Cardiac fibroblast (primary cell): ENCODE measurements around the gene SGPL1.

Source experiments
- DNase-seq, 2 donors: peaks; one replicate each; pipeline versions ENCODE4 v3.0.0 to v3.0.0-alpha.2; 2010; ENCODE audit warnings: low read depth in 2 of 2
- H3K4me3 ChIP-seq, 2 donors: replicated peaks in 1 of 2; 1 replicate in 1 of 2; 2 replicates in 1 of 2; pipeline ENCODE4 v1.5.1; 2011; ENCODE audit warnings: low read depth in 2 of 2, low read length in 2 of 2, mild to moderate bottlenecking in 2 of 2, moderate library complexity in 1 of 2
- TF ChIP-seq, protein P1 (sequence below): IDR thresholded peaks from one replicate; pipeline ENCODE4 v1.5.1; 2011; ENCODE audit warnings: low read depth, mild to moderate bottlenecking, low read length, inconsistent platforms

Gene SGPL1

DNA sequence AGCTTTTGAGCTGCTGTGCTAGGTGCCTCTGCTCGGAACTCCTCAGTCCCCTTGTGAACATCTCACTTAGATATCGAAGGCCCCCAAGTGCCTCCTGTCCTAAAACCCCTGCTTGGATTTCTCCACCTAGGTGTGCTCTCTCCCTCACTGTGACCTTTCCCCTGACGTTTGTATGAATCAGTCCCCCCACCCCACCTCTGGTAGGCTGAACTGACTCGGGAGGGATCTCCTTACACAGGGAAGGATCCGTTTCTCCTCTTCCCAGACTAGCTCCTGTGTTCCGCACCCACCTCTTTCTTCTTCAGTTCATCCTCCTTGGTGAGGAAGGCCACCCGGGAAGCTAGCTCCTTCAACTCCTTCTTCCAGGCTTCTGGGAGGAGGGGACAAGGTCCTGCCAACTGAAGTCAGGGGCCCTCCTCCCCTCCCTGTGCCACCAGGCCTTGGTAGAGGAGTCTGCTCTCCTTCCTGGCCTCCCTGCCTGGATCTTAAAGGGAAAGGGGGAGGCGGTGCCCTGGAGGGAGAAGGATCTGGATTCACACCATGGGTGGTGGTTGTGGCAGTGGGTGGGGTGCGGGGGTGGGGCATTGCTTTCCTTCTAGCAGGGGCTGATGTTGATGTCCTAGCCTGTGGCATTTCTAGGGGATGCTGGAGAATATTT, 37.4 kb upstream of the SGPL1 start:
- TF ChIP-seq, protein P1, sequence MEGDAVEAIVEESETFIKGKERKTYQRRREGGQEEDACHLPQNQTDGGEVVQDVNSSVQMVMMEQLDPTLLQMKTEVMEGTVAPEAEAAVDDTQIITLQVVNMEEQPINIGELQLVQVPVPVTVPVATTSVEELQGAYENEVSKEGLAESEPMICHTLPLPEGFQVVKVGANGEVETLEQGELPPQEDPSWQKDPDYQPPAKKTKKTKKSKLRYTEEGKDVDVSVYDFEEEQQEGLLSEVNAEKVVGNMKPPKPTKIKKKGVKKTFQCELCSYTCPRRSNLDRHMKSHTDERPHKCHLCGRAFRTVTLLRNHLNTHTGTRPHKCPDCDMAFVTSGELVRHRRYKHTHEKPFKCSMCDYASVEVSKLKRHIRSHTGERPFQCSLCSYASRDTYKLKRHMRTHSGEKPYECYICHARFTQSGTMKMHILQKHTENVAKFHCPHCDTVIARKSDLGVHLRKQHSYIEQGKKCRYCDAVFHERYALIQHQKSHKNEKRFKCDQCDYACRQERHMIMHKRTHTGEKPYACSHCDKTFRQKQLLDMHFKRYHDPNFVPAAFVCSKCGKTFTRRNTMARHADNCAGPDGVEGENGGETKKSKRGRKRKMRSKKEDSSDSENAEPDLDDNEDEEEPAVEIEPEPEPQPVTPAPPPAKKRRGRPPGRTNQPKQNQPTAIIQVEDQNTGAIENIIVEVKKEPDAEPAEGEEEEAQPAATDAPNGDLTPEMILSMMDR, result no peak
- no peak overlapping the region for H3K4me3 ChIP-seq
- DNase-seq, result no peak

DNA sequence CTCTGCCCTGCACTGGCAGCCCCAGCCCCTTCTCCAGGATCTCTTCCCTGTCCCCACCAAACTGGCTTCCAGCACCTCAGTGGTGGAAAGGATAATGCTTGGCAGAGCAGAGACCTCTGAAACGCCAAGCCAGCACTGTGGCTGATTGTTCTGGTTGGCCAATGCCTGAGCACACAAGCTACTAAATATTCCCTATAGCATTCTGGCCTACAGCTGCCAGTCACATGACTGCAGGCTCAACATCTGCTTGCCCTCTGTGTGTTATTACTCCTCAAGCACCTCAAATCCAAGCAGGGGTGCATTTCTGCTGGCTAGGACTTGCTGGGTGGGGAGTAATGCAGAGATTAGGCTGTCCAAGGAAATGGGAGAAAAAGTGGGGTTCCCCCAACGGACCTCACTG, 36.7 kb upstream of the SGPL1 start:
- DNase-seq, result no peak
- H3K4me3 ChIP-seq, result no peak overlapping the region
- TF ChIP-seq, protein P1, result no peak

GRCh38 chr10:70779511-70780369, 36.0 kb upstream of the SGPL1 start:
- TF ChIP-seq, protein P1, result no peak
- no peak for DNase-seq
- no peak overlapping the region for H3K4me3 ChIP-seq

DNA sequence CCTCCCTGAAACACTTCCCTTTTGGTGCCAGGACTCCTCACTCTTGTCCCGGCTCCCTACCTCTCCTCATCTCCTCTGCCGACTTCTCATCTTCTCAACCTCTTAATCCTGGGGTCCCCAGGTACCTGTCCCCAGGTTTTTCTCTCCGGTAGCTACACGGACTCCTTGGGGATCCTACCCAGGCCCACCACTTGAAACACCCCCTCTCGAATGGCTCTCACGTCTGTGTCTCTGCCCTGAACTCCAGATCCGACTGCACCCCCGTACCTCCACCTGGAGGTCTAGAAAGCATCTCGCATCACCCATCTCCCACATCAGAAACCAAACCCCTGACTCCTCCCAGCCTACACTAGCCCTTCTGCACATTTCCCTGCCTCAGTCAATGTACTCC, 35.4 kb upstream of the SGPL1 start:
- TF ChIP-seq, protein P1, result no peak
- H3K4me3 ChIP-seq, result no peak overlapping the region

GRCh38 chr10:70780772-70781171, 35.0 kb upstream of the SGPL1 start:
- TF ChIP-seq, protein P1, result no peak

More for the DNA sequence above, 35.4 kb upstream of the SGPL1 start:
- DNase-seq, result no peak

DNA sequence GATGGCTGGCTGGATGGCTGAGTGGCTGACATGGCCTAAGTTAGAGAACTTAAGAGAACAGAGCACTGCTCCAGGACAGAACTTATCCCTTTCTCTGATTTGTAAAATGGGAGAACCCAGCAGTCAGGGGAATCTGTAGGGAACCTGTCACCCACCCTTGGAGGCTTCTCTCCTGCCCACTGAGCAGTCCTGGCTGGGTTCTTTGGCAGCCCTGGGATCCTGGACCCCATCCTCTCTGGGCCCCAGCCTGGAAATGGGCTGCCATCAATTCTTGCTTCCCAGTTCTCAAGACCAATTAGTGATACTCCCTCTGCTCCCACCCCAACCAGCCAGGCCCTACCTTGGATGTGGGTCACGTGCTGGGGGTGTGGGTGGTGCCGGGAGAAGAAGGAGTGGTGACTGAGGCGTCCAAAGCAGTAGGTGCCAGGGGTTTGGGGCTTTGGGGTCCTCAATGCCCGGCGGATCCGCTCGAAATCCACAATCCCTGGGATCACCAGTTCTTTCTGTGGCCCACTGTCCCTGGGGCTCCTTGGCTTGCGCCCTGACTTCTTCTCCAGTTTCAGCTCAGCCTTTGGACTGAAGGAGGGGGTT, 34.2 kb upstream of the SGPL1 start:
- DNase-seq, result no peak

More at GRCh38 chr10:70780772-70781171, 35.0 kb upstream of the SGPL1 start:
- no peak overlapping the region for H3K4me3 ChIP-seq
- no peak for DNase-seq

More for the DNA sequence above, 34.2 kb upstream of the SGPL1 start:
- TF ChIP-seq, protein P1, result no peak
- no peak overlapping the region for H3K4me3 ChIP-seq
